ENCODE measurements around the gene GSC.
"Not testable (repeated sequence)": the region's sequence is repeated elsewhere in the genome, so short reads cannot be mapped to it uniquely, and the experiment has no call there.

GSC gene

DNA sequence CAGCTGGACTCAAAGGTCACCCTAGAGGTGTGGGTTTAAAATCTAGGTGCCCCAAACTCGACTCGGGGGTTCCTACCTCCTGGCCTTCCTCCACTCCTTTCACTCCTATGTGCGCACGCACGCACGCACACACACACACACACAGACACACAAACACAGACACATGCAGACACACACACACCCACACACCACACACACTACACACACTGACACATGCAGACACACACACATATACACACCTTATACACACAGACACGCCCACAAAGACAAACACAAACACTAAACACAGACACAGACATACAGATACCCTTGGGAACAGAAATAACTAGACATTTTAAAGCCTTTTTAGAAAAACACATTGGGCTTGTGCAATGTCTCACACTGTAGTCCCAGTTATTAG, 31.8 kb downstream of the GSC start:
- DNase-seq = no peak

GRCh38 chr14:94728950-94729349, 41.0 kb downstream of the GSC start:
- no peak for DNase-seq

- DNase-seq = not testable (repeated sequence)
Observed at GRCh38 chr14:94728440-94728839, 41.5 kb downstream of the GSC start.

- DNase-seq = not testable (repeated sequence)
Observed at GRCh38 chr14:94726649-94727048, 43.3 kb downstream of the GSC start.

GRCh38 chr14:94724993-94725392, 44.9 kb downstream of the GSC start:
- DNase-seq = no peak

- no peak for DNase-seq
Observed at GRCh38 chr14:94722397-94722796, 47.5 kb downstream of the GSC start.

Data from GDM1 (cell line).